GM18861 (cell line): ENCODE measurements around the gene NOM1.

Experiments used
- ATAC-seq: cut with Tn5 transposase; IDR thresholded peaks from one replicate; pipeline ENCODE4 v1.9.1; 2021; ENCODE audit not compliant: unreplicated experiment

The NOM1 gene

GRCh38 chr7:156979711-156980110 lies 30.2 kb downstream of the NOM1 start:
- ATAC-seq: no peak

GRCh38 chr7:156984174-156984891 lies 34.8 kb downstream of the NOM1 start:
- no peak for ATAC-seq

DNA sequence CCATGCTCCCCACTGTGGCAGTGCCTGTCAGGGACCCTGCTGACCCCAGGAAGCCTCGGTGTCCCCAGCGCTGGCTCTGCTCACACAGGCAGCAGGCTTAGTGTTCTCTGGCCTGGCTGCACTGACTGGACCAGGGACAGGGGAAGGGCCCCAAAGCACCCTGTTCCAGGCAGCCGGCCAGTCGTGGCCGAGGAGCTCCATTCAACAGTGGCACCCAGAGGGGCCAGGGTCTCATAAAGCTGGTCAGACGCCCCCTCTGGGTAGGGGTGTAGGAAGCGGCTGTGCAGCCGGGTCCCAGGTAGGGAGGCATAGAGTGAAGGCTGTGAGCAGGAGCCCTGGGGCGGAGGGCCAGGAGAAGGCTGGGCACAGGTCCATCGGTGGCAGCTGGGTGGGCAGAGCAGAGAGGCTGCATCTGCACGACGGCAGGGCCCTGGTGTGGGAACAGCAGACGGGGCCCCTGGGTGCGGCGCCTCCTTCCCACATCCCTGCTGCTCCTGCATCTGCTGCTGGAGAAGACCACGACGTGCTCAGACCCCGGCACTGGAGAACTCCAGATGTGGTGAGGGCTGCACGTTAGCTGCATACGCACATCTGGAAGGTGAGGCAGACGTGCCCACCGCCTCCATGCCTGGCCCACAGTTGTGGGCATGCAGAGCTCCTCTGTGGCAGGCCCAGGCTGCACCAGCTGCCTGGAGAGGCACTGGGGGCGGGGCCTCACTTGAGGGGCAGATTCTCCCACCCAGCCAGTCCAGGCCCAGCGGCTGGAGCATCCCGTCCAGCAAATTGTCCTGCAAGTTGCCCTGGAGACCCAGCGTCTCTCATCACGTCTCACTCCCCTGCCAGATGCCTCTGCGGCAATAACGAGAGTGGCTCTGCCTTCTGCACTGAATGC lies 35.8 kb downstream of the NOM1 start:
- ATAC-seq: no peak

- ATAC-seq: no peak
Measured at GRCh38 chr7:156986378-156986777, 36.9 kb downstream of the NOM1 start.

- ATAC-seq: no peak
Measured at GRCh38 chr7:156988343-156989185, 39.1 kb downstream of the NOM1 start.

GRCh38 chr7:156989766-156990535 lies 40.4 kb downstream of the NOM1 start:
- ATAC-seq: no peak

GRCh38 chr7:156993021-156993924 lies 43.8 kb downstream of the NOM1 start:
- ATAC-seq: no peak

DNA sequence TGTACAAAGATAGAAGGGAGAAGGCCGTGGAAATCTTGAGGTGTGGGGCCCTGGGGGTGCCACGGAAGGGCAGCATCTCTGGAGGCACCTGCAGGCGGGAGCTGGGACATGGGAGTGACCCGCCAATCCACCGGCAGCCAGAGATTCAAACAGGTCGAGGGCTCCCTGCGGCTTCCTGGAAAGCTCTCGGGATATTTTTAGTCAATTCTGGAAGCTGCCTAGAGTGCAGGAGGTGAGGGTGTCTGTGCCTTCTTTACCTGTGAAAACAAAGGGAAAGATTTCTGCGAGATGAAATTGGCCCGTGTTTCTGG lies 44.4 kb downstream of the NOM1 start:
- ATAC-seq: no peak

DNA sequence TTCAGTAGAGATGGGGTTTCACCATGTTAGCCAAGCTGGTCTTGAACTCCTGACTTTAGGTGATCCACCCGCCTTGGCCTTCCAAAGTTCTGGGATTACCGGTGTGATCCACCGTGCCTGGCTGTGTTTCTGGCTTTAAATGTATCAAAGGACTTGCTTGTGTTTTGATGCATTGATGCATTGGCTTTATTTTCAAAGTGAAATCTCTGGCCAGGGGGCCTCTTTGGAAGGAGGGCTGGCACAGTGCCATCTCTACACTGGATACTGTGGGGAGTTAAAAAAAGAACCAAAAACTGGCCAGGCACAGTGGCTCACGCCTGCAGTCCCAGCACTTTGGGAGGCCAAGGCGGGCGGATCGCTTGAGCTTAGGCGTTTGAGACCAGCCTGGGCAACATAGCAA lies 44.9 kb downstream of the NOM1 start:
- no peak for ATAC-seq

- ATAC-seq: no peak
Measured at GRCh38 chr7:156998988-156999957, 49.8 kb downstream of the NOM1 start.

DNA sequence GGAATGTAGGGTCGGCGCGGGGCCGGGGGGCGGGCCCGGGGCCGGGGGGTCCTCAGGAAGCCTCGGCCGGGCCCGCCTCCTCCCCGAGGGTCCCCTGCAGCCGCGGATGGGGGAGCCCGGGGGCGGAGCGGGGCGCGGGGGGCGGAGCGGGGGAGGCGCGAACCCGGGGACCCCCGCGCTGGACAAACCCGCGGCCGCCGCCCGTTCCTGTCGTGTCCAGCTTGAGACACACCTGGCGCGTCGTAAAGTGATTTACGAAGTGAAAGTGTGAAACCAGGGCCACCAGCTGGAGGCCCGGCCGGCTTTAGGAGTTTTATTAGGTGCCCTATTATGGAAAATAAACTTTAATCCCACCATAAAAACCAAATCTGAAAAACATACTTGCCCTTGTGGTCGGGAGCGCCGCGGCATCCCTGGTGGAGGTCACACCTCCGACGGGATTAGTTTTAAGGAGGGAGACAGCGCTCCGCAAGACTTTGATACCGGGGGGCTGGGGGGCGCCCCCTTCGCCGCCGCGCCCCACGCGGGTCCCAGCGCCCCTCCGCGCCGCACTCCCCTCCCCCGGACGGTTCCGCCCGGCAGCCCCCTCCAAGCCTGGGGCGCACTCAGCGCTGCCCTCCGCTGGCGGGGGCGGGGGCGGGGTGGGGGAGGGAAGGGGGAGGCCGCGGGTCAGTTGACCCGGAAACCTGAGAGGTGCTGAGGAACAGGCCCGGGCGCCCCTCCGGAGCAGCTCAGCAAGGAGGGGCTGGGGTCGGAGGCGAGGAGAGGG lies 50.6 kb downstream of the NOM1 start:
- no peak for ATAC-seq

DNA sequence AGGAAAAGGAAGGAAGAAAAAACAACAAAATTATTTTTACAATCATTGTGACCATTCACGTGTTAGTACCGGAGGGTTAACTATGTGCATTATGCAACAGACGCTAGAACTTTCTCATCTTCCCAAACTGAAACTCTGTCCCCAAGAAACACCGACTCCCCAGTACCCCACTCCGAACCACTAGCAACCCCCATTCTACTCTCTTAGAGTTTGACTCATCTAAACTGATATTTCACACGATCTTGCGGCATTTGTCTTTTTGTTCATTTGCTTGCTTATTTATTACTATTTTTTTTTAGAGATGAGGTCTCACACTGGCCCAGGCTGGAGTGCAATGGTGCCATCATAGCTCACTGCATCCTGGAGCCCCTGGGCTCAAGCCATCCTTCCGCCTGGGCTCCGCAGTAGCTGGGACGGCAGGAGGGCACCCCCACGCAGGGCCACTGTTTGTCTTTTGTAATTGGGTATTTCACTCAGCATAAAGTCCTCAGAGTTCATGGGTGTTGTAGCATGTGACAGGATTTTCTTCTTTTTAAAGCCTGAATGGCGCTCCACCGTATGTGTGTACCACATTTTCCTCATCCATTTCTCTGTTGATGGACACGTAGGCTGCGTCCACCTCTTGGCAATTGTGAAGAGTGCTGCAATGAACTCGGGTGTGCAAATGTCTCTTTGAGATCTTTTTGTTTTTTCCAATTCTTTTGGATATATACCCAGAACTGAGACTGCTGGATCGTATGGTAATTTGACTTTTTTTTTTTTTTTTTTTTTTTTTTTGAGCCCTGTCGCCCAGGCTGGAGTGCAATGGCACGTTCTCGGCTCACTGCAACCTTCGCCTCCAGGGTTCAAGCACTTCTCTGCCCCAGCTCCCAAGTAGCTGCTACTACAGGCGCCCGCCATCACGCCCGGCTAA lies 51.5 kb downstream of the NOM1 start:
- ATAC-seq: no peak

DNA sequence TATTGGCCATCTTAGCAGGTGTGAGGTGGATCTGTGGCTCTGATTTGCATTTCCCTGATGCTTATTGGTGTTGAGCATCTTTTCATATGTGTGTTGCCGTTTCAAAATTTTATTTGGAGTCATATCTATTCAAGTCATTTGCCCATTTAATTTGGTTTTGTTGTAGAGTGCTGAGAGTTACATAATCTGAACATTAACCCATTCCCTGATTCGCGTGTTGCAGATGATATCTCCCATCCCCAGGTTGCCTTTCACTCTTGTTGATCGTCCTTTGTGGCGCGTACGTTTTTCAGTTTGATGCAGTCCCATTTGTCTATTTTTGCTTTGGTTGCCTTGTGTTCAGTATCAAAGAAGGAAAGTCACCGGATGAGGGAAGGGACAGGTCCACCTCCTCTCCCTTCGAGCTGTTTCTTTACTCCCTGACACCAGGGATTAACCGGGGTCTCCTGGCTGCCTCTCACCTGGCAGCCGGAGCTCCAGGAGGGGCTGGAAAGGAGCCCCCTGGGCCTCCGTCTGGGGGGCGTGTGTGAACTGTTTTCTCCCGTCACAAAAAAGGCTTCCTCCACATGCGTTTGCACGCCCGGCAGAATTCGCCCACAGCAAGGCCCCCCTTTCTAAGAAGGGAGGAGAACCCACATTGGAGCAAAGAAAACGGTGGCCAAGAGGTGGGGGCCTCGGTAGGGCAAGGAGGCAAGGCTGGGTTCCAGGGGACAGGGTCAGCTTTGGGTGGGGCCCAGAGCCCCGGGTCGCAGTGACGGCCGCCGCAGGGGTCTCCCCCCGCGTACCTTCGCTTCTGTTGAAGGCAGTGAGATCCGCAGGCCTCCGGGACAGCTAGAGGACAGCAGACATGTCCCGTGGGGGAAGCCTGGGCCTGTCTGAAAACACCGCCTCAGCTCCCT lies 52.7 kb downstream of the NOM1 start:
- no peak for ATAC-seq

DNA sequence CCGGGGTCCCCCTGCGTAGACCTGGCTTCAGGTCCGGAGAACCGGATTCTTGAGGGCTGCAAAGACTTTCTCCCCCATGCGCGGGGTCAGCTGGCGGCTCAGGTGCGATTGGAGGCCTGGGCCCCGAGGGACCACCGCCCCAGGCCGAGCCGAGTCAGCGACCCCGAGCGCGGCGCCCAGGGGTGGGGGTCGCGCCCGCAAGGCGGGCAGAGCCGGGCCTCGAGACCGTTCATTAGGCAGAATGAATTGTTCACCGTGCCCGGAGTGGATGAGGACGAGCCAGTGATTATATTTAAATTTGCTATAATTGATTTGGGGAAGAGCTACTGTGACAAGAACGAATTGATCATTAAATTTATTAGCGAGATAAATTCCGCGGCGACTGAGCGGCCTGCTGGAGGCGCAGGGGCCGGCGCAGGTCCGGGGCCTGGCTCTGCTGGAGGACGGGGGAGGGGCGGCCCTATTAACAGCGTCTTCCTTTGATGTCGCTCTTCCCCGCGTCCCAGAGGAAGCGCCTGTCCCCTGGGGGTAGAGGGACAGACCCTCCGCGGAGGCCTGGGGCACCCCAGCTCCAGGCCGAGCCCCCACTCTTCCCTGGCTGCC lies 53.4 kb downstream of the NOM1 start:
- no peak for ATAC-seq

DNA sequence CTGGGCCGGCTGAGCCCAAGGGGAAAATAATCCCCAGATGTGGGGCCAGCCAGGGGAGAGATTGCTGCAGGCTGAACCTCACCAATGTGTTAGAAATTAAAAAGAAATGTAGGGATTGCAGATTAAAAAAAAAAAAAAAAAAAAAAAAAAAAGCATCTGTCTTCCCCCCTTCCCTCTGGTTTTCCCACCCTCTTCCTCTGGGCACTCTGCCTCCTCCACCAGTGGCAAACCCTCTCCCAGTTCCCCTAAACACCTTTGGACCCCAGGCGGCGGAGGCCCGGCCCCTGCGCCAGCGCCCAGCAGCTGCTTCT lies 53.9 kb downstream of the NOM1 start:
- no peak for ATAC-seq
